ENCODE data around the gene PCNX3.

The PCNX3 gene

DNA sequence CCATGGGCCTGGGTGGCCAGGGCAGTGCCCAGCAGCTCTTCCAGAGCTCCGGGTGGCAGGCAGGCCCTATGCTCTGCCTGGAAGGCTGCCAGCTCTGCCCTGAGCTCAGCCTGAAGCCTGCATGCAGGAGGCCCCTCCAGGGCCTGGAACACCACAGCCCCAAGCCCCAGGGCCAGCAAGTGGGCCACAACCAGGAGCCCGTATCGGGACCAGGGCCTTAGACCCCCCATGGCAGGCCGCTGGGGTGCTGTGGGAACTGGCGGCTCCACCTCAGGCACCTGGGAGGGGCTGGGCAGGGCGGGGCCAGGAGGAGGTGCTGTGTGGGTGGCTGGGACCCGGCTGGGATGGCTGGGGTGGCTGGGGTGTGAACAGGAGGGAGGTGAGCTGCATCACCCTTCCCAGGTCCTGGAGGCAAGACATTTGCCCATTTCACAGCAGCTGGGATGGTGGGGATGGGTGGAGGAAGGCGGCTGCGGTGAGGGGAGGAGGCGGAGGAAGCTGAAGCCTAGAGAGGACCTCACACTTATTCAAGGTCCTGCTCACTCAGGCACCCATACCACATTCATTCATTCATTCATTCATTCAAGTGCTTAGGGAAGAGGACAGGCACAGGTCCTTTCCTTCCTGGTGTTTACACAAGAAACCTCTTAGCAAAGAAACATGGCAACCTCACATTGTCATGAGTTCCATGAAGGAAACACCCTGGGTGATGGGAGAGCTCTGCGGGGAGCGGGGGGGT is 19.9 kb upstream of the PCNX3 start, which contains the start of gene KCNK7:
Gene KCNK7, minus strand, starts transcription at position 258 of the 739 bp plus-strand sequence. Its CDS starts 28 bp downstream, at position 230.
- Histone ChIP-seq H3K27me3 (ENCODE audit: insufficient read depth, low read length, poor library complexity, severe bottlenecking) (no peaks in the 10 kb centered on the region), H3K4me1 (ENCODE audit: insufficient read depth, low read length, poor library complexity, severe bottlenecking) (no peaks in the 10 kb centered on the region), H3K9me2 (replicated peaks; ENCODE audit: low read depth, low read length) (no peaks in the 10 kb centered on the region), H3K4me2 (ENCODE audit: low read depth, low read length, poor library complexity, severe bottlenecking) (no peak within 1 kb of the TSS), H3K79me2 (ENCODE audit: insufficient read depth, low read length) (no peaks in the 10 kb centered on the region), H3F3A (ENCODE audit: low read depth) (no peaks in the 10 kb centered on the region), H3K9ac (ENCODE audit: low read depth, low read length, poor library complexity, severe bottlenecking) (no peak within 1 kb of the TSS), H2AFZ (ENCODE audit: low read length) (no peak within 1 kb of the TSS), H3K36me3 (ENCODE audit: insufficient read depth, low read length) (peaks cover 6% of the 10 kb centered on the region; the same call in 1 of the 2 replicates), H3K4me3 (ENCODE audit: low read length, poor library complexity, severe bottlenecking) (no peak within 1 kb of the TSS), H3K9me3 (ENCODE audit: insufficient read depth, low read depth, low read length) (no peaks in the 10 kb centered on the region), H4K20me1 (ENCODE audit: insufficient read depth, low read length, poor library complexity, severe bottlenecking) (no peaks in the 10 kb centered on the region)
- no peak for TF ChIP-seq CTCF (conservative IDR thresholded peaks at IDR 0.05; ENCODE audit: low read length)
- TF ChIP-seq EZH2phosphoT487 (IDR thresholded peaks at IDR 0.05; ENCODE audit: borderline replicate concordance): no peak

- no peak overlapping the region for H2AFZ ChIP-seq (ENCODE audit: low read length)
- H3K27me3 ChIP-seq (ENCODE audit: insufficient read depth, low read length, poor library complexity, severe bottlenecking): no peaks in the 10 kb centered on the region
- TF ChIP-seq CTCF (conservative IDR thresholded peaks at IDR 0.05; ENCODE audit: low read length) (no peak), EZH2phosphoT487 (IDR thresholded peaks at IDR 0.05; ENCODE audit: borderline replicate concordance) (no peak)
- no peaks in the 10 kb centered on the region for H3K9me3 ChIP-seq (ENCODE audit: insufficient read depth, low read depth, low read length)
- H3K4me2 ChIP-seq (ENCODE audit: low read depth, low read length, poor library complexity, severe bottlenecking): no peak overlapping the region
- no peaks in the 10 kb centered on the region for H3K4me1 ChIP-seq (ENCODE audit: insufficient read depth, low read length, poor library complexity, severe bottlenecking)
- H3K36me3 ChIP-seq (ENCODE audit: insufficient read depth, low read length): peaks cover 6% of the 10 kb centered on the region; the same call in 1 of the 2 replicates
- no peaks in the 10 kb centered on the region for H4K20me1 ChIP-seq (ENCODE audit: insufficient read depth, low read length, poor library complexity, severe bottlenecking)
- no peaks in the 10 kb centered on the region for H3K9me2 ChIP-seq (replicated peaks; ENCODE audit: low read depth, low read length)
- no peaks in the 10 kb centered on the region for H3F3A ChIP-seq (ENCODE audit: low read depth)
- H3K9ac ChIP-seq (ENCODE audit: low read depth, low read length, poor library complexity, severe bottlenecking): no peak overlapping the region
- no peaks in the 10 kb centered on the region for H3K79me2 ChIP-seq (ENCODE audit: insufficient read depth, low read length)
- H3K4me3 ChIP-seq (ENCODE audit: low read length, poor library complexity, severe bottlenecking): no peak overlapping the region
Observed at GRCh38 chr11:65596520-65596919, 19.1 kb upstream of the PCNX3 start.

DNA sequence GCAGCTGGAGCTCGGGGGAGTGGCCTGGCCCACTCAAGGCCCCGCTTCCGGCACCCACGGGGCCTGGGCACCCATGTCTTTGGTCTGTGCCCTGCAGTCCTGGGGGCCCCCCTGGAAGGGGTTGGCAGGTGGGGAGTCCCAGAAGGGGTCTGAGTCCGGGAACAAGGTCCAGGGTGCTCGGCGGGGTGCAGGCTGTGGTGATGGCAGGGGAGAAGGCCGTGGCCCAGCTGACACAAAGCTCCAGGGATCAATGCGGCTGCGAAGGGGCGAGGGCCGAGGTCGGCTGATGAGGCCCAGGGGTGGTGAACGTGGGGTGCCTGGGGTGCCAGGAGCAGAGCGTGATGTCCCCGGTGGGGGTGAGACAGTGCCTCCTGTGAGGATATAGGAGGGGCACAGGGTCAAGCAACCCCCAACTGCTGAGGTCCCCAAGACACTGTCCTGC is 17.3 kb upstream of the PCNX3 start:
- TF ChIP-seq EZH2phosphoT487 (IDR thresholded peaks at IDR 0.05; ENCODE audit: borderline replicate concordance): no peak
- H3K4me1 ChIP-seq (ENCODE audit: insufficient read depth, low read length, poor library complexity, severe bottlenecking): no peaks in the 10 kb centered on the region
- H4K20me1 ChIP-seq (ENCODE audit: insufficient read depth, low read length, poor library complexity, severe bottlenecking): no peaks in the 10 kb centered on the region

More for the DNA sequence above, 17.3 kb upstream of the PCNX3 start:
- Histone ChIP-seq H3K4me3 (ENCODE audit: low read length, poor library complexity, severe bottlenecking) (no peak overlapping the region), H3K79me2 (ENCODE audit: insufficient read depth, low read length) (no peaks in the 10 kb centered on the region), H3K4me2 (ENCODE audit: low read depth, low read length, poor library complexity, severe bottlenecking) (no peak overlapping the region), H3K9me3 (ENCODE audit: insufficient read depth, low read depth, low read length) (no peaks in the 10 kb centered on the region), H3K27me3 (ENCODE audit: insufficient read depth, low read length, poor library complexity, severe bottlenecking) (no peaks in the 10 kb centered on the region), H3K9me2 (replicated peaks; ENCODE audit: low read depth, low read length) (no peaks in the 10 kb centered on the region), H2AFZ (ENCODE audit: low read length) (no peak overlapping the region), H3K9ac (ENCODE audit: low read depth, low read length, poor library complexity, severe bottlenecking) (no peak overlapping the region), H3F3A (ENCODE audit: low read depth) (no peaks in the 10 kb centered on the region), H3K36me3 (ENCODE audit: insufficient read depth, low read length) (peaks cover 9% of the 10 kb centered on the region; the same call in 1 of the 2 replicates)
